NB4 (cell line): ENCODE data around the gene PITRM1.

Experiments
- DNase-seq: peaks from one replicate; pipeline ENCODE4 v3.0.0; 2010; ENCODE audit warnings: low read depth
- H3K4me3 ChIP-seq: one replicate; pipeline ENCODE4 v1.5.1; 2011; ENCODE audit warnings: mild to moderate bottlenecking, low read depth, low read length, moderate library complexity
- CTCF ChIP-seq: IDR thresholded peaks from one replicate; pipeline ENCODE4 v1.5.1; 2012; ENCODE audit warnings: low read depth, low read length
- MAX ChIP-seq: IDR thresholded peaks from 2 replicates; pipeline ENCODE4 v1.6.1; 2011; ENCODE audit warnings: low read depth, low read length
- MYC ChIP-seq: IDR thresholded peaks from 2 replicates; pipeline ENCODE4 v1.6.1; 2011; ENCODE audit warnings: low read depth, low read length
- POLR2A ChIP-seq: IDR thresholded peaks from 2 replicates; pipeline ENCODE4 v1.6.1; 2011; ENCODE audit warnings: mild to moderate bottlenecking; ENCODE audit not compliant: insufficient read length; ENCODE audit errors: extremely low read depth

PITRM1 gene

GRCh38 chr10:3137958-3138726 lies 34.4 kb downstream of the PITRM1 start:
- H3K4me3 ChIP-seq = no peak overlapping the region
- no peak for TF ChIP-seq MYC
- TF ChIP-seq POLR2A = no peak
- no peak for TF ChIP-seq MAX
- no peak for TF ChIP-seq CTCF
- DNase-seq = no peak

GRCh38 chr10:3136763-3137611 lies 35.6 kb downstream of the PITRM1 start:
- TF ChIP-seq CTCF (no peak), MAX (no peak), MYC (no peak), POLR2A (no peak)
- H3K4me3 ChIP-seq = no peak overlapping the region
- no peak for DNase-seq

GRCh38 chr10:3136336-3136735 lies 36.2 kb downstream of the PITRM1 start:
- DNase-seq = no peak
- H3K4me3 ChIP-seq = no peak overlapping the region
- TF ChIP-seq MAX (no peak), CTCF (no peak), MYC (no peak), POLR2A (no peak)

GRCh38 chr10:3135006-3135405 lies 37.6 kb downstream of the PITRM1 start:
- H3K4me3 ChIP-seq = no peak overlapping the region
- no peak for DNase-seq
- no peak for TF ChIP-seq CTCF
- TF ChIP-seq MAX = no peak
- TF ChIP-seq POLR2A = no peak
- no peak for TF ChIP-seq MYC

GRCh38 chr10:3133948-3134347 lies 38.6 kb downstream of the PITRM1 start:
- DNase-seq = no peak
- TF ChIP-seq MYC (no peak), MAX (no peak), CTCF (no peak), POLR2A (no peak)

More at GRCh38 chr10:3133948-3134347, 38.6 kb downstream of the PITRM1 start:
- no peak overlapping the region for H3K4me3 ChIP-seq
